Measurements from ENCODE around the gene SGF29. TPM values are rescaled to one million over a fixed set of nuclear protein-coding genes. Genes with fewer than 3 reads are reported as not detected.
"Not testable (repeated sequence)": the region's sequence is repeated elsewhere in the genome, so short reads cannot be mapped to it uniquely, and the experiment has no call there.

SGF29 gene
- total RNA-seq, 1 donor from 2014 or later = 10.6 TPM

GRCh38 chr16:28563218-28563617 is 9.5 kb downstream of the SGF29 start:
- Histone ChIP-seq H3K36me3 (ENCODE audit: insufficient read depth, low read length) (no peaks in the 10 kb centered on the region), H3K9me3 (ENCODE audit: insufficient read depth, low read depth, low read length) (peaks cover 5% of the 10 kb centered on the region), H3K4me3 (ENCODE audit: insufficient read depth, low read depth, low read length) (no peak overlapping the region), H3K4me2 (ENCODE audit: low read length) (no peak overlapping the region), H3K27ac (ENCODE audit: low read depth, low read length) (no peak overlapping the region), H3K4me1 (ENCODE audit: insufficient read depth, low read length) (no peaks in the 10 kb centered on the region), H3K27me3 (ENCODE audit: insufficient read depth, low read length) (no peaks in the 10 kb centered on the region), H4K20me1 (ENCODE audit: insufficient read depth, low read length) (peaks cover 12% of the 10 kb centered on the region), H3K9ac (ENCODE audit: low read length) (no peak overlapping the region), H2AFZ (ENCODE audit: low read depth, low read length) (no peak overlapping the region), H3K79me2 (ENCODE audit: insufficient read depth, low read length) (no peaks in the 10 kb centered on the region)
- no peak overlapping the region for H3K4me3 Mint-ChIP-seq (ENCODE audit: unreplicated experiment)
- no peak for TF ChIP-seq CTCF (IDR thresholded peaks at IDR 0.05; ENCODE audit: insufficient read depth, low read depth, low read length)
- no peak for TF ChIP-seq EZH2 (IDR thresholded peaks at IDR 0.05; ENCODE audit: insufficient read depth, low read length)
- no peaks in the 10 kb centered on the region for H3K27me3 Mint-ChIP-seq (ENCODE audit: low read depth, unreplicated experiment)
- H3K4me1 Mint-ChIP-seq (ENCODE audit: low read depth, unreplicated experiment) = no peaks in the 10 kb centered on the region
- H3K27ac Mint-ChIP-seq (ENCODE audit: unreplicated experiment) = no peak overlapping the region
- DNase-seq (ENCODE audit: low read depth) (no peak), FAIRE-seq (no peak)
- peaks cover 7% of the 10 kb centered on the region for H3K36me3 Mint-ChIP-seq (ENCODE audit: low read depth, unreplicated experiment)
- H3K9me3 Mint-ChIP-seq (ENCODE audit: unreplicated experiment) = peaks cover 2% of the 10 kb centered on the region

GRCh38 chr16:28566233-28566925 is 12.7 kb downstream of the SGF29 start:
- not testable (repeated sequence) for H3K4me1 ChIP-seq (ENCODE audit: insufficient read depth, low read length); H3K27ac ChIP-seq (ENCODE audit: low read depth, low read length); H3K9me3 Mint-ChIP-seq (ENCODE audit: unreplicated experiment); H3K4me2 ChIP-seq (ENCODE audit: low read length); H3K9ac ChIP-seq (ENCODE audit: low read length); H3K36me3 Mint-ChIP-seq (ENCODE audit: low read depth, unreplicated experiment); H3K27me3 Mint-ChIP-seq (ENCODE audit: low read depth, unreplicated experiment); H3K27me3 ChIP-seq (ENCODE audit: insufficient read depth, low read length); H3K36me3 ChIP-seq (ENCODE audit: insufficient read depth, low read length); H2AFZ ChIP-seq (ENCODE audit: low read depth, low read length); DNase-seq (ENCODE audit: low read depth); H3K4me3 ChIP-seq (ENCODE audit: insufficient read depth, low read depth, low read length); H3K79me2 ChIP-seq (ENCODE audit: insufficient read depth, low read length); FAIRE-seq; H3K9me3 ChIP-seq (ENCODE audit: insufficient read depth, low read depth, low read length); H3K4me3 Mint-ChIP-seq (ENCODE audit: unreplicated experiment); H3K4me1 Mint-ChIP-seq (ENCODE audit: low read depth, unreplicated experiment); H3K27ac Mint-ChIP-seq (ENCODE audit: unreplicated experiment)
- H4K20me1 ChIP-seq (ENCODE audit: insufficient read depth, low read length) = peaks cover 10% of the 10 kb centered on the region

- no peak overlapping the region for H2AFZ ChIP-seq (ENCODE audit: low read depth, low read length)
- no peak overlapping the region for H3K4me3 ChIP-seq (ENCODE audit: insufficient read depth, low read depth, low read length)
- H3K4me2 ChIP-seq (ENCODE audit: low read length) = no peak overlapping the region
- Mint-ChIP-seq H3K36me3 (ENCODE audit: low read depth, unreplicated experiment) (peaks cover 8% of the 10 kb centered on the region), H3K4me1 (ENCODE audit: low read depth, unreplicated experiment) (peaks cover 3% of the 10 kb centered on the region), H3K27ac (ENCODE audit: unreplicated experiment) (no peak overlapping the region), H3K4me3 (ENCODE audit: unreplicated experiment) (no peak overlapping the region), H3K27me3 (ENCODE audit: low read depth, unreplicated experiment) (no peaks in the 10 kb centered on the region), H3K9me3 (ENCODE audit: unreplicated experiment) (peaks cover 2% of the 10 kb centered on the region)
- no peaks in the 10 kb centered on the region for H3K27me3 ChIP-seq (ENCODE audit: insufficient read depth, low read length)
- no peak overlapping the region for H3K9ac ChIP-seq (ENCODE audit: low read length)
- H3K4me1 ChIP-seq (ENCODE audit: insufficient read depth, low read length) = no peaks in the 10 kb centered on the region
- DNase-seq (ENCODE audit: low read depth) = no peak
- H4K20me1 ChIP-seq (ENCODE audit: insufficient read depth, low read length) = peaks cover 5% of the 10 kb centered on the region
- no peaks in the 10 kb centered on the region for H3K79me2 ChIP-seq (ENCODE audit: insufficient read depth, low read length)
- TF ChIP-seq CTCF (IDR thresholded peaks at IDR 0.05; ENCODE audit: insufficient read depth, low read depth, low read length) = no peak
- TF ChIP-seq EZH2 (IDR thresholded peaks at IDR 0.05; ENCODE audit: insufficient read depth, low read length) = no peak
- H3K27ac ChIP-seq (ENCODE audit: low read depth, low read length) = no peak overlapping the region
- no peaks in the 10 kb centered on the region for H3K36me3 ChIP-seq (ENCODE audit: insufficient read depth, low read length)
- H3K9me3 ChIP-seq (ENCODE audit: insufficient read depth, low read depth, low read length) = peaks cover 5% of the 10 kb centered on the region
- no peak for FAIRE-seq
These were observed 13.6 kb downstream of the SGF29 start for GRCh38 chr16:28567292-28567691.
